DOHH2 (cell line): ENCODE results near the gene ANP32B.
A peak's percentile ranks its signal among the peaks of the same experiment; 100 is the strongest.
"Not testable (repeated sequence)": the region's sequence is repeated elsewhere in the genome, so short reads cannot be mapped to it uniquely, and the experiment has no call there.

Experiments used
- H3F3A ChIP-seq: fragments of 200-600 bp; sonication (generic), shearing (Covaris generic); 2 replicates; pipeline ENCODE4 v1.6.0; 2016; ENCODE audit warnings: antibody characterized with exemption, mild to moderate bottlenecking; ENCODE audit not compliant: control insufficient read depth, insufficient read depth
- H3K27ac ChIP-seq: fragments of 200-600 bp; sonication (generic); 2 replicates; pipeline ENCODE4 v1.5.1; 2014; ENCODE audit warnings: low read depth, mild to moderate bottlenecking, low read length, moderate library complexity
- H3K27me3 ChIP-seq: fragments of 200-600 bp; sonication (generic); 2 replicates; pipeline ENCODE4 v1.6.1; 2014; ENCODE audit warnings: mild to moderate bottlenecking, low read length, mixed read lengths; ENCODE audit not compliant: control insufficient read depth
- H3K36me3 ChIP-seq: fragments of 200-600 bp; sonication (generic); 2 replicates; pipeline ENCODE4 v1.6.1; 2014; ENCODE audit warnings: mild to moderate bottlenecking, low read length, moderate library complexity, mixed read lengths; ENCODE audit not compliant: control insufficient read depth
- H3K4me1 ChIP-seq: fragments of 200-600 bp; sonication (generic); 2 replicates; pipeline ENCODE4 v1.6.1; 2014; ENCODE audit warnings: mild to moderate bottlenecking, low read length, mixed read lengths; ENCODE audit not compliant: control insufficient read depth
- H3K4me2 ChIP-seq: fragments of 200-600 bp; sonication (generic); 2 replicates; pipeline ENCODE4 v1.6.0; 2014; ENCODE audit warnings: mild to moderate bottlenecking, low read length, moderate library complexity
- H3K4me3 ChIP-seq: fragments of 200-600 bp; sonication (generic); 2 replicates; pipeline ENCODE4 v1.5.1; 2014; ENCODE audit warnings: mild to moderate bottlenecking, low read length, mixed read lengths
- H3K79me2 ChIP-seq: fragments of 200-600 bp; sonication (generic); 2 replicates; pipeline ENCODE4 v1.6.1; 2014; ENCODE audit warnings: mild to moderate bottlenecking, low read length, mixed read lengths; ENCODE audit not compliant: control insufficient read depth
- H3K9me2 ChIP-seq: fragments of 200-600 bp; sonication (generic); replicated peaks from 2 replicates; pipeline ENCODE4 v1.6.1; 2014; ENCODE audit warnings: mild to moderate bottlenecking, low read length, mixed read lengths; ENCODE audit not compliant: control insufficient read depth
- H3K9me3 ChIP-seq: fragments of 200-600 bp; sonication (generic); 2 replicates; pipeline ENCODE4 v1.6.1; 2014; ENCODE audit warnings: antibody characterized with exemption, low read length, mixed read lengths; ENCODE audit not compliant: control insufficient read depth, insufficient read depth
- H4K20me1 ChIP-seq: fragments of 200-600 bp; sonication (generic); 2 replicates; pipeline ENCODE4 v1.6.0; 2014; ENCODE audit warnings: low read depth, mild to moderate bottlenecking, antibody characterized with exemption, low read length, moderate library complexity; ENCODE audit not compliant: control insufficient read depth, insufficient read depth
- CTCF ChIP-seq: fragments of 200-600 bp; sonication (generic); IDR thresholded peaks from one replicate; pipeline ENCODE4 v1.5.1; 2014; ENCODE audit warnings: antibody characterized with exemption, mild to moderate bottlenecking, low read depth, low read length; ENCODE audit not compliant: poor library complexity, severe bottlenecking
- EZH2phosphoT487 ChIP-seq: fragments of 200-600 bp; sonication (generic); IDR thresholded peaks from 2 replicates; pipeline ENCODE4 v1.6.1; 2017; ENCODE audit warnings: borderline replicate concordance, mild to moderate bottlenecking, antibody characterized with exemption, low read length, moderate library complexity, mixed read lengths

The ANP32B gene

GRCh38 chr9:97991818-97992217 lies 8.7 kb downstream of the ANP32B start:
- Histone ChIP-seq H3F3A (peaks cover 33% of the 10 kb centered on the region), H3K79me2 (peaks cover 100% of the 10 kb centered on the region), H4K20me1 (peaks cover 74% of the 10 kb centered on the region), H3K9me3 (no peaks in the 10 kb centered on the region), H3K27ac (peak overlapping the region; percentile 44), H3K4me1 (peaks cover 73% of the 10 kb centered on the region), H3K36me3 (peaks cover 91% of the 10 kb centered on the region), H3K4me2 (peak overlapping the region; percentile 62), H3K4me3 (peak overlapping the region; percentile 32), H3K9me2 (no peaks in the 10 kb centered on the region), H3K27me3 (no peaks in the 10 kb centered on the region)
- TF ChIP-seq EZH2phosphoT487 = no peak
- TF ChIP-seq CTCF = no peak

GRCh38 chr9:97992219-97992618 lies 9.1 kb downstream of the ANP32B start:
- TF ChIP-seq EZH2phosphoT487 = no peak
- no peak for TF ChIP-seq CTCF
- H3K79me2 ChIP-seq = peaks cover 100% of the 10 kb centered on the region
- peaks cover 74% of the 10 kb centered on the region for H4K20me1 ChIP-seq
- no peaks in the 10 kb centered on the region for H3K27me3 ChIP-seq
- H3K4me2 ChIP-seq = peak overlapping the region; percentile 62
- H3K9me3 ChIP-seq = no peaks in the 10 kb centered on the region
- H3K9me2 ChIP-seq = no peaks in the 10 kb centered on the region
- H3F3A ChIP-seq = peaks cover 29% of the 10 kb centered on the region
- peak overlapping the region; percentile 44 for H3K27ac ChIP-seq
- H3K36me3 ChIP-seq = peaks cover 92% of the 10 kb centered on the region
- no peak overlapping the region for H3K4me3 ChIP-seq
- peaks cover 69% of the 10 kb centered on the region for H3K4me1 ChIP-seq

GRCh38 chr9:97993000-97993399 lies 9.9 kb downstream of the ANP32B start:
- no peaks in the 10 kb centered on the region for H3K27me3 ChIP-seq
- H4K20me1 ChIP-seq = peaks cover 71% of the 10 kb centered on the region
- peak overlapping the region; percentile 16; the same call in 1 of the 2 replicates for H3K4me3 ChIP-seq
- H3K9me2 ChIP-seq = no peaks in the 10 kb centered on the region
- H3K27ac ChIP-seq = no peak overlapping the region
- H3K4me1 ChIP-seq = peaks cover 61% of the 10 kb centered on the region
- peaks cover 27% of the 10 kb centered on the region for H3F3A ChIP-seq
- H3K36me3 ChIP-seq = peaks cover 97% of the 10 kb centered on the region
- TF ChIP-seq CTCF (no peak), EZH2phosphoT487 (no peak)
- H3K4me2 ChIP-seq = peak overlapping the region; percentile 62
- H3K79me2 ChIP-seq = peaks cover 100% of the 10 kb centered on the region
- H3K9me3 ChIP-seq = no peaks in the 10 kb centered on the region

GRCh38 chr9:97994703-97995102 lies 11.6 kb downstream of the ANP32B start:
- peaks cover 96% of the 10 kb centered on the region for H3K36me3 ChIP-seq
- no peaks in the 10 kb centered on the region for H3K9me2 ChIP-seq
- peaks cover 27% of the 10 kb centered on the region for H3F3A ChIP-seq
- peaks cover 44% of the 10 kb centered on the region for H3K4me1 ChIP-seq
- peaks cover 98% of the 10 kb centered on the region for H3K79me2 ChIP-seq
- H3K4me2 ChIP-seq = no peak overlapping the region
- TF ChIP-seq EZH2phosphoT487 (no peak), CTCF (no peak)
- H4K20me1 ChIP-seq = peaks cover 57% of the 10 kb centered on the region
- H3K9me3 ChIP-seq = no peaks in the 10 kb centered on the region
- no peaks in the 10 kb centered on the region for H3K27me3 ChIP-seq
- no peak overlapping the region for H3K4me3 ChIP-seq
- no peak overlapping the region for H3K27ac ChIP-seq

GRCh38 chr9:97996676-97997075 lies 13.5 kb downstream of the ANP32B start:
- not testable (repeated sequence) for H3K4me2 ChIP-seq, H3K9me3 ChIP-seq, H3K4me3 ChIP-seq, H3K27me3 ChIP-seq, H3K9me2 ChIP-seq, H3K27ac ChIP-seq
- Histone ChIP-seq H3K36me3 (peaks cover 96% of the 10 kb centered on the region), H4K20me1 (peaks cover 43% of the 10 kb centered on the region), H3K4me1 (peaks cover 25% of the 10 kb centered on the region), H3F3A (peaks cover 29% of the 10 kb centered on the region), H3K79me2 (peaks cover 97% of the 10 kb centered on the region)
